RCC 7860 (cell line): Measurements from ENCODE around the gene HAVCR1.
A peak's percentile ranks its signal among the peaks of the same experiment; 100 is the strongest.
"Not testable (repeated sequence)": the region's sequence is repeated elsewhere in the genome, so short reads cannot be mapped to it uniquely, and the experiment has no call there.

ENCODE experiments used
- DNase-seq: peaks from one replicate; pipeline ENCODE4 v3.0.0-alpha.2; 2015; ENCODE audit warnings: low spot score
- FAIRE-seq: peaks from 2 replicates; lab custom pipeline; 2012; peaks lifted over from hg19 to GRCh38; lab: Jason Lieb, UNC

The HAVCR1 gene

DNA sequence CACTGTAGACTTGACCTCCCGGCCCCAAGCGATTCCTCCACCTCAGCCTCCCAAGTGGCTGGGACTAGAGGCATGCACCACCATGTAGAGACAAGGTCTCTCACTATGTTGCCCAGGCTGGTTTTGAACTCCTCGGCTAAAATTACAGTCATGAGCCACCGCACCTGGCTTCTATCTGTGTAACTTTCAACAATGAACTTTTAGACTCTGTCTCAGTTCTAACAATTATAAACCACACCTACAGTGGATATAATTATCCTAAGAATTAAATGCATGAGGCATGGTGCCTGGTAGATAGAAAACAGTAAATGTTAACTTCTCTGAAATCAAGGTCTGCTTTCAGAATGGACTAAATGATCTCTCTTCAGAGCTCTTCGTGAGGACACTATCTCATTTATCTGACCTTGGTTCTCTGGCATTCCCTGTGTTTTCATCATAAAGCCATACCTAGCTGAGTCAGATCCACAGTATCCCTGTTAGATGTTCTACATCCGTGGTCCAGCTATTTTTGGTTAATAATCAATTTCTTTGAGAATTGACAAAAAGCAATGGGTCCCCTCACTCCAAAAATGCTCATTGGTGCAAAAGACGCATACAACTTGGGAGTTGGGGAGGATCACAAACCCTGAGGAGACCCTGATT, 7.2 kb downstream of the HAVCR1 start:
- FAIRE-seq (peak; percentile 70), DNase-seq (peak; percentile 36)

DNA sequence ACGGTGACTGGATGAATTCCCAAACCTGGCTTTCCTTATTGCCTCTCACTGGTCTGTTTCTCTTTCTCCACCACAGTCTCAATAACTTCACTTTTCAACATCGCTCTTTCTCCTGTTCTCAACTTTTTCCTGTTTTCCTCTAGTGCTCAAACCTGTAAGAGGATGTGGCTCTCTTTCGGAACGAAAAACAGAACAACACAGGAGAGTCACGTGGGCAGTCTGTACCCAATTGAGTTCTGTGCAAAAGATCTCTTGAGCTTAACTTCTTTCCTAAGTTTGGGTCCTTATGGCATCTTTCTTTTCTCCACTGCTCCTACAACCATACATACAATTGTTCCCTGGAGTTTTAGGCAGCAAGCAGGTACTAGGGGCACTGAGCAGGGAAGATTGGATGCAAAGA, 8.9 kb downstream of the HAVCR1 start:
- FAIRE-seq (no peak), DNase-seq (no peak)

DNA sequence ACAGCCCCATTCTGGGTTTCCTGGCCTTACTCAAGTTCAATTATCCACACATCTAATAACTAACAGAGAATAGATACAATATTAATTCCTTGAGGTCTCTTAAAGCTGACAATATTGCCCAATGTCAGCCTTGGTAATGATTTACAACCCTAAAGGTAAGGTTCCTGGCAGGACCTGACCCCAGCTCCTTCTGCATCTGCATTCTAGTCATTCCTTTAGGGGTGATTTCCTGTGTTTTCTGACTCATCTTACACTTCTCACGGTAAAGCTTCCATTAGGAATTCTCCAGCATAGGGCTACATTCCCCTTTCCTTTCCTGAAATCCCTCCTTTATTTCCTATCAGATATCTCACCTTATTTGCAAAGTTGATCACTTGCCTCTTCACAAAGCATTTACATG, 9.3 kb downstream of the HAVCR1 start:
- FAIRE-seq (peak; percentile 98), DNase-seq (peak; percentile 87)

DNA sequence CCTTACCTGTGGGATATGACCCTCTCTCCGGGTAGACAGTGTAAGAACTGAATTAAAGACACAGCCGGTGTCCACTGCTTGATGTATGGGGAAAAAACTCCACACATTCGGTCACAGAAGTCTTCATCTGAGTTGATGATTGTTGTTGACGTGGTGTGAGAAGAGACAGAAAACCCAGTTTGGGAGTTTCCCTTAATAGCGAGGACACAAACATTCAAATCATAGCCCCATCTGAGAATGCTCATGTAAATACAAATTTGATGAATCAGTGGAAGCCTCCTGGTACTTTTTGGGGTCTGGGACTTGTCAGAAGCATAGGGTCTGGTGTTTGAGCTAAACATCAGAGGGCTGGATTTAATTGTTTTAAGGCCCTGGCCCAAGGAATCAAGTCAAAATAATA, 11.0 kb downstream of the HAVCR1 start:
- no peak for FAIRE-seq
- DNase-seq: no peak

DNA sequence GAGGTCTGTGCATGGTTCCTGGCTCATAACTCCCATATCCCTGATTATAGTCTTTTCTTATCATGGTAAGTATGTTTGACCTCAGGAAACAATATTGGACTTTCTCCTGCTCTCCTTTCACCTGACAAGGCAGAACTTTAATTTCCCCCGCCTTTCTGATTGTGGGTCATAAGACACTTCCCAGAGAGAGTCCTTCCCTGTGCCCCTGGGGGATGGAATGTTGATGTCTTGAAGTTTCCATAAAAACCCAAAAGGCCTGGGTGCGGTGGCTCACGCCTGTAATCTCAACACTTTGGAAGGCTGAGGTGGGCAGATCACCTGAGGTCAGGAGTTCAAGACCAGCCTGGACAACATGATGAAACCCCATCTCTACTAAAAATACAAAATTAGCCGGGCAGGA, 11.9 kb downstream of the HAVCR1 start:
- not testable (repeated sequence) for DNase-seq, FAIRE-seq

DNA sequence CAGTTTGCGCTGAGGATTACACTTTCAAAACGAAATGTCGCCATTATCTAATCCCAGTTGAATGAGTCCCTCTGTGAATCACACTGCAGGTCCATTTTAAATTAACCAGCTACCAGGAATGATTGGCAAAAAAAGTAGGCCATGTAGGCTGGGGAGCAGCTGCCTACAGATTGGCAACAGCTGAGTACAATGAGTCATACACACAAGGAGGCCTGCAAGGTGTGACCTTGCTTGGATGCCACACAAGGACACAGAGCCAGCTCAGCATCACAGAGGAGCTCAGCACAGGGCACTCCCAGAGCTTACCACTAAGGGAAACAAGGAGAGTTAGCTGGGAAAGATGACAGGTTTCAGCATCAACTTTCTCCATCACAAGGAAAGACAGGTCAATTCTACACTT, 12.9 kb downstream of the HAVCR1 start:
- FAIRE-seq: peak; percentile 99
- DNase-seq: peak; percentile 99

DNA sequence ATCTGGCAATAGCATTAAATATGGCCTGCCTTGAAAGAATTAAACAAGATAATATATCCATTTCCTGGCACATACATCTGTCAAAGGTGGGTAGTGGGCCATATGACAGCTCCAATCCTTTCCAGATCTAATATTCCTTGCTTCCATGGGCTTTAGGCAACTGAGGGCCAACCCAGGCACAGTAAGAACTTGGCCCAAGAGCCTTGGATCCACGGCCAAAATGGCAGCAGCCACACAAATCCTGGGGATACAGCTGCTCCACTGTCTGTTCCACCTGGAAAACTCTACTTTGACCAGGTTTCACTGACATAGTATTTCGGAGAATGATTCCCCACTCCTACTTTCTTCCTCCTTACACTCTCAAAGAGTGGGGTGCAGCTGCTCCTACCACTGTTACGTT, 13.3 kb downstream of the HAVCR1 start:
- no peak for FAIRE-seq

DNA sequence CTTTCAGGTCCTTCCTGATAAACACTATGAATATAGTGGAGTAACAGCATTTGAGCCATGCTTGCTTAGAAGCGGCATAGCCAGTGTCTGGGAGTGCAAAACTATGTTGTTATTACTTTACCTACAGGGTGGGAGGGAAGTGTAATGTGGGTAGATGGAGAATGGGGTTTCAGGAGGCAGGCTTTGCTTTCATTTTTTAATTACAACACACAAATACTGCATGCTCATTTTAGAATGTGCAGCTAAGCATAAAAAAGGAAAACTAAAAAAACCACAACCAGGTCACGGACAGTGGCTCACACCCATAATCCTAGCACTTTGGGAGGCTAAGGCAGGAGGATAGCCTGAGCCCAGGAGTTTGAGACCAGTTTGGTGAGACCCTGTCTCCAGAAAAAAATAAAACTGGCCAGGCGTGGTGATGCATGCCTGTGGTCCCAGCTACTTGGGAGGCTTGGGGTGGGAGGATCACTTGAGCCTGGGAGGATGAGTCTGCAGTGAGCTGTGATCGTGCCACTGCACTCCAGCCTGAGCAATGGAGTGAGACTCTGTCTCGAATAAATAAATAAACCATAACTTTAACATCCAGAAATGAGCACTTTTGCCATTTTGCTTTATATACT, 20.2 kb downstream of the HAVCR1 start:
- peak; percentile 97 for FAIRE-seq
- DNase-seq: peak; percentile 79

More for the DNA sequence above, 13.3 kb downstream of the HAVCR1 start:
- no peak for DNase-seq

DNA sequence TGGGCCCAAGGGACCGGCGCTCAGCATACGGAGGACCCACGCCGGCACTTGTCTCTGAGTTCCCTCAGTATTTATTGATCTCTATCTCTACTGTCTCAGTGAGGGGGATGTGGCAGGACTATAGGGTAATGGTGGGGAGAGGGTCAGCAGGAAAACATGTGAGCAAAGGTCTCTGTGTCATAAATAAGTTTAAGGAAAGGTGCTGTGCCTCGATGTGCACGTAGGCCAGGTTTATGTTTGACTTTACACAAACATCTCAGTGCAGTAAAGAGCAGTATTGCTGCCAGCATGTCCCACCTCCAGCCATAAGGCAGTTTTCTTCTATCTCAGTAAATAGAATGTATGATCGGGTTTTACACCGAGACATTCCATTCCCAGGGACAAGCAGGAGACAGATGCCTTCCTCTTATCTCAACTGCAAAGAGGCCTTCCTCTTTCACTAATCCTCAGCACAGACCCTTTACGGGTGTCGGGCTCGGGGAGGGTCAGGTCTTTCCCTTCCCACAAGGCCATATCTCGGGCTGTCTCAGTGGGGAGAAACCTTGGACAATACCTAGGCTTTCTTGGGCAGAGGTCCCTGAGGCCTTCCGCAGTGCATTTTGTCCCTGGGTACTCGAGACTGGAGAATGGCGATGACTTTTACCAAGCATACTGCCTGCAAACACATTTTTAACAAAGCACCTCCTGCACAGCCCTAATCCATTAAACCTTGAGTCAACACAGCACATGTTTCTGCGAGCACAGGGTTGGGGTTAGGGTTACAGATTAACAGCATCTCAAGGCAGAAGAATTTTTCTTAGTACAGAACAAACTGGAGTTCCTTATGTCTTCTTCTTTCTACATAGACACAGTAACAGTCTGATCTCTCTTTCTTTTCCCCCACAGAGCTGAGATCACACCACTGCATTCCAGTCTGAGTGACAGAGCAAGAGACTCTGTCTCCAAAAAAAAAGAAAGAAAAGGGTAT, 24.5 kb downstream of the HAVCR1 start:
- FAIRE-seq (peak; percentile 95), DNase-seq (peak; percentile 82)

DNA sequence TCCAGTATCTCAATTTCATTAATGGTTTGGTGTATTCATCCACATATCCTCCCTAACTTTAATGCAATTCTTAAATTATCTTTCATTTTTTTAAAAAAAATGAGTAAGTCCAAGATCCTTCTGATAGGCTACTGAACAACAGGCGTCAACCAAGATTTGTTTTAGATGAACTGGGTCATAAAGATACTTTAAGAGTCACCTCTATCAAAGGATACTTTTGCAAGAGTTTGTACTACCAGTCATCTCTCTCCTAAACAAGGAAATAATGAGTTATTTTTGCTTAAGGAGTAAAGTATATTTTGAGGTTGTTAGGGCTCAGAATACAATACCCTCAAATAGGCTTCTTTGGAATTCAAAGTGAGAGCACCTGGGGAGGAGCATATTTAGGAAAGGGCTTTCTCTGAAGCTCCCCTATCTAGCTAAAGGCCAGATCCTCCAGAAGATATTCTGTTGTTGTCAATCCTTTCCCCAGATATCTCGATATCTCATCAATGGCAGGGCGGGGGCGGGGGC, 25.8 kb downstream of the HAVCR1 start:
- DNase-seq (no peak), FAIRE-seq (no peak)

DNA sequence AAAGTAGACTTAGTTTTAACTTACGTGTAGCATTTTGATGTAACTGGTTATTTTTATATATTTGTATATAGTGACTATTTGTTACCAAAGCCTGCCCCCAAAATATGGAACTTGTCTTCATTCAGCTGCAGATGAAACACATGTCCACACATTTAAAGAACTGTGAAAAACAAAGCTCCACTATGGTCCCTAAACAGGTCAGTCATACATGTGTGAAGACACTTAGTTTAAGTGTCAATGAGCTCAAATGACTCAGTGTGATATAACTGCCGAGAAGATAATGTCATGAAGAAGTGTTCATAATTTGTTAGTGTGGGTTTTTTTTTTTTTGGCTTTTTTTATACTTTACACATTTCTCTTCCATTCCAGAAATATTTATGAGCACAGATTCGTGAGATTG, 28.2 kb downstream of the HAVCR1 start:
- DNase-seq (no peak), FAIRE-seq (no peak)

DNA sequence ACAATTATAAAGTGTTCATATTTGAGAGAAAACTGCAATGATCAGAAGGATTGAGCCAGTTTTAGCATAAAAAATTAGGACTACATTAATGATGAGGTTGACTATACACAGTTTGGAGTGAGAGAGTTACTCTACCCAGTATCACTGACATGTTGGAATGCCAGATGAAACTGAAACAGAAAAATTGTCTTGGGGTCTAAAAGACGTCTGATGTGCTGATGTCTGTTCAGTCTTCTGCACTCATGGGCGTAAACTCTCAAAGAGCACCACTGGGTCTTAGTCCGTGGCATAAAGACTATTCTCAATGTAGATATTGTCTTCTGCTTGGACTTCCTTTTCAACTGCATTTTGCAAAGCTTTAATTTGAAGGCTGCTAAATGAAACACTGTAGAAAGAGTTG, 29.5 kb downstream of the HAVCR1 start:
- DNase-seq: no peak

DNA sequence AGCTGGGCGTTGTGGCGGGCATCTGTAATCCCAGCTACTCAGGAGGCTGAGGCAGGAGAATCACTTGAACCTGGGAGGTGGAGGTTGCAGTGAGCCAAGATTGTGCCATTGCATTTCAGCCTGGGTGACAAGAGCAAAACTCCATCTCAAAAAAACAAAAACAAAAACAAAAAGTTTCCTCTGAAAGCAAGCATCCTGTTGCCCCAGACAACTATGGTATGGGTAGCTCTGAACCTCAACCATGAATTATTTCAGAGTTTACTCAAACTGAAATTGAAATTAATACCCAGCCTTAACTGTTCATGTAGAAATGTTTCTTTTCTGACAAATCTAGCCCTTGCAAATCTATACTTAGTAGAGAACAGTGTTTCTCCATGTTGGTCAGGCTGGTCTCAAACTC, 31.3 kb downstream of the HAVCR1 start:
- not testable (repeated sequence) for FAIRE-seq, DNase-seq

More for the DNA sequence above, 29.5 kb downstream of the HAVCR1 start:
- FAIRE-seq: no peak

DNA sequence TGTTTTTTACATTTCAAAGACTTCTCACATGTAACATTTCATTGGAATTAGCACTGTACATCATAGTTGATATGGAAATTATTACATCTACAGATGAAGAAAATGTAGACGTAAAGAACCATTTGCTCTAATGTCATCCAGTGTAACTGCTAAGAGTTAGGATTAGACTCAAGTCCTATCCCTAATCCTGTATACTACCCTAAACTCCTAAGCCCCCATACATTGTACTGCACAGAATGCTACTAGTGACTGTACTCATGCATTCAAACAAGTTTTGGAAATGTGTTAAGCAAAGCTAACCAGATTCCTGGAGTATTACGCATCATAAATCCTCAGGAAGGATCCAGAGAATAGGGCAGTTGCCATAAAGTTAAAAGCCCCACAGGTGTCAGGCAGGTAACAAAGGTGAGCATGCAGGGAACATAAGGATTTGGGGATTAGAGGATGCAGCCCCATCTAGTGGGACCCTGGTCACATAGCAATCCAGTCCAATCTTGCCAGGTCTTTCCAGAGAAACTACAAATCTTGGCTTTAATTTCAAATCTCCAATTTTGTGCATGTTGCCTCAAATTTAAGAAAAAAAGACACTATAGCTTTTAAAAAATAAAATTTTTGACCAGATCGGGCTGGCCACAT, 32.0 kb downstream of the HAVCR1 start:
- no peak for FAIRE-seq
- DNase-seq: no peak

DNA sequence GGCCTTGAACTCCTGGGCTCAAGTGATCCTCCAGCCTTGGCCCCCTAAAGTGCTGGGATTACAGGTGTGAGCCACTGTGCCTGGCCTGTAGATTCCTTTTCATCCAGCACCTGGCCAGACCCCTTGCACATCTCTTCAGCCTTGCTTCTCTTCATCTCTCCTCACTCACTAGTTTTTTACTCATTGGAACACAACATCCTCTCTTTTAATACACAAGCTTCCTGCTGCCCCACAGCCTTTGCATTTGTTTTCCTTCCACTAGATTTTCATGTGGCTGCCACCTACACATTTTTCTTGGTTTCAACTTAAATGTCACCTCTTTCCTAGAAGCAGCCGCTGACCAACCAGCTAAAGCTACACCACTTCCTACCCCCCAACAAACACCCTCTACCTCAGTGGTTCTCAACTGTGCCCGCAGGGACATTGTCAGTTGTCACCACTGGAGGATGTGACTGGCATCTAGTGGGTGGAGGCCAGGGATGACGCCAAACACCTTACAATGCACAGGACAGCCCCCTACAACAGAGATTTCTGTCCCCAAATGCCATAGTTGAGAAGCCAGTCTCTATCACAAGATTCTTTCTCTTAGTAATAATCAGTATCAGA, 33.7 kb downstream of the HAVCR1 start:
- FAIRE-seq (no peak), DNase-seq (no peak)

DNA sequence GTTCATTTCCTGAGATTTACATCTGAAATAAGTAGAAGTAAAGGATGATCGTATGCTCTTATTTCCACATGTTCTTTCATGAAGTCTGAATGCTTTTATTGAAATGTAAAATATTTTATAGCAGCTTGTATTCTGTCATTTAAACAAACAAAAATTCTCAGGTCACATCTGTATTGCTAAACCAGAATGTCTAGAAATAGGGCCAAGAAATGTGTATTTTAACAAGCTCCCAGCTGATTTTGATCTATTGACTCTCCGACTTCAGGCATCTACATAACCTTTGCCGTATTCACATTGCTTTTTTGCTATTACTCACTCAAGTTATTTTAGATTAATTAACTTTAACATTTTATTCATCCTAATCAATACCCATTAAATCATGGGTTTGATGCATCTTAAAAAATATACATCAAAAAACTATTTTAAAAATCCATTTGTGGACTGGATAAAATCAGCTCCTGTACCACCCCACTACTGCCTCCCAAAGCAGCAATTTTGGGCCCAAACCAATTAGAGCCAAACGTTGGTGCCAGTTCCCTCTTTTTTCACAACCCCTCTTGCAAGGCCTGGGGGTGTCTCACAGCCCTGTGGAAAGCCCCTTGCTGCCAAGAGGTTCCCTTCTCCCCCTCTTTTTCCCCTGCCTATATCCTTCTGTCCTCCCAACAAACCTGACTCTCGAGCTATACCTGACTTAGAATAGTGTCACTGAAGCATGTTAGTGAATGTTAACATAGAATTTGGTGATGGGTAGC, 34.5 kb downstream of the HAVCR1 start:
- DNase-seq (no peak), FAIRE-seq (no peak)

DNA sequence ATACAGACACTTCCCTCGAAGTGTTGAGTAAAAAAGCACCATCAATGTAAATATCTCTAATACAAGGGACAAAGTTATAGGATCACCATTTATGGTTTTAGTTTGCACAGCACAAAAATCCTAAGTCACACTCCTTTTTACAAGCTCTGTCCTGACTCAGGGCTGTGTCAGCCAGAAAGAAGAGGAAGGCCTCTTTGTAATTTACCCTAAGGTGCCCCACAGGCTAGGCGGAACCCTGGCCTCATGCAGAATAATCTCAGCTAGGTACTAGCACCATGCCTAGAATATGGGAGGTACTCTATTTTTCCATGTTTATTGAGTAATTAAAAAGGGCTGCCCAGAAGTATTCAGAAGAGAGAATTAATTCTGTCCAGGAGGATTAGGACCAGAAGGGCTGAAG, 36.9 kb downstream of the HAVCR1 start:
- DNase-seq (no peak), FAIRE-seq (no peak)

DNA sequence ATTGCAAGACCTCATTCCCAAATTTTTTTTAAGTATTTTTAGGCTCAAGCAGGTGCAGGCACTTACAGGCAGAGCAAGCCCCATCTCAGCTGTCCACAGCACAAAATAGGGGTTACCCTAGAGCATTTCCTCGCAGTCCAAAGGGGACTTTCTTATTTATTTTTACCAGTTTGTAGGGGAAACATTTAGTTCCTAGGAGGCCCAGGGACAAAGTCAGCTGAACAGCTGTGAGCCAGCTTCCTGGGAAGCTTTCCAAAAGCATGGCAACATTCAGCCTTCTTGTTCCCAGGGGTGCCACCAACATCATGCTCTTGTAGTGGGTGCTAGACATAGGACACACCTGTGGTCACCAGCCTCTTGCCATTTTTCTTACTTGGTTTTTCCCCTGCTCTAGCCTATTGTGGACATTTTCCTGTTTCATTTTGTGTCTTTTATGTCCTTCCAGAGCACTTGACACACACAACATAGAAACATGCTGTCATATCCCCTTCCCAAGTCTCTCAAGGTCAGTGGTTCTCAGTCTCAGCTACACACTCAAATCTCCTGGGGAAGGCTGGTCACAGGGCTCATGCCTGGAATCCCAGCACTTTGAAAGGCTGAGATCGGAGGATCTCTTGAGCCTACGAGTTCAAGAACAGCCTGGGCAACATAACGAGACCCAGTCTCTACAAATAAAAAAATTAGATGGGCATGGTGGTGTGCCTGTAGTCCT, 38.2 kb downstream of the HAVCR1 start:
- no peak for FAIRE-seq
- no peak for DNase-seq

DNA sequence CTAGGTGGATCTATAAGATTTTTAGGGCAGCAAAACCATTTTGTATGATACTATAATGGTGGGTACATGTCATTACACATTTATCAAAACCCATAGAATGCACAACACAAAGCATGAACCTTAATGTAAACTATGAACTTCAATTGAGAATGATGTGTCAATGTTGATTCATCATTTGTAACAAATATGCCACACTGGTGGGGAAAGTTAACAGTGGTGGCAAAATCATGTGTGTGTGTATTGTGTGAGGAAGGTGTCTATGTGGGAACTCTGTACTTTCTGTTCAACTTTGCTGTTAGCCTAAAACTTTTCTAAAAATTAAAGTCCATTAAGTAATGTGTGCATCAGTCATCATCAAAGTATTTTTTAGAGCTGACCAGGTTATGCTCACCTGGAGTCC, 38.9 kb downstream of the HAVCR1 start:
- no peak for DNase-seq
- no peak for FAIRE-seq
